Stimulated activated CD4-positive, alpha-beta T cell treated with anti-CD3 and anti-CD28 coated beads, TNF-alpha, amount 100 ng/mL, for 1 hour (primary cell): Measurements from ENCODE around the gene KRTAP4-4.

ENCODE experiments used
- DNase-seq, 3 donors: peaks; one replicate each; pipeline ENCODE4 v3.0.0-alpha.2; 2020; ENCODE audit warnings: low read depth in 3 of 3, low spot score in 1 of 3

Gene KRTAP4-4

DNA sequence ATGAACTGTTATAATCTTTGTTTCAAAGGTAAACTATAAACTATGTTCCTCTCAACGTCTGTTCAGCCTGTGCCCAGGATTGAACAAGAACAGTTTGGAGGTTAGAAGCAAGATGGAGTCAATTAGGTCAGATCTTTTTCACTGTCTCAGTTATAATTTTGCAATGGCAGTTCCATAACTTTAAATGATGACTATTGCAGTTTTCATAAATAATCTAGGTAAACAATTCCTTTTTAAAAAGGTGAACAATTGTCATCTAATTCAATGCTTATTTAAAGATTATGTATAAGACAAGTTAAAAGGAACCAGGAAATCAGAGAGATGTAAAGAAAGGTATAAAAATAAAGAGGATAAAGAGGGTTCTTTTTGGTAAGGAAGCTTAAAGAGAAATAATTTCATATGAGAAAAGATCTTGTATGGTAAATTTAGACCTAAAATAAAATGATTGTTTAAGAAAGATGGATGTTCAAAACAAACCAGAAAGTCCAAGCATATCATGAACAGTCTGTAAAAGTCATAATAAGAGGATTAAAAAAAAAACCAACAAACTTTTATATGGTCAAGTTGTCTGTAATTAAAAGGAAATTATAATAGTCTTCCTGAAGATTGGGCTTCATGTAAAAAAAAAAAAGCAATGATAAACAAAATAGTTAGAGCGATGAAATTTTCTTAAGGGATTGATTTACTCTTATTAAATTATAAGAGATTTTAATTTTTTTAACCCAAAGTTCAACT, 49.2 kb downstream of the KRTAP4-4 start:
- DNase-seq, result no peak
